Right forelimb (tissue), 1 donor: ENCODE measurements around the gene PI4K2A.
A peak's percentile ranks its signal among the peaks of the same experiment; 100 is the strongest.

Source experiments
- DNase-seq: peaks from one replicate; pipeline ENCODE4 v3.0.0-alpha.2; 2018

PI4K2A gene

GRCh38 chr10:97640174-97640867 is at the start of gene PI4K2A:
Gene PI4K2A, plus strand, starts transcription at chr10:97640671. Its CDS starts 72 bp downstream, at chr10:97640743.
- peak; percentile 98 for DNase-seq

GRCh38 chr10:97590748-97591495 is 49.5 kb upstream of the PI4K2A start:
- DNase-seq: no peak

GRCh38 chr10:97593421-97593820 is 47.0 kb upstream of the PI4K2A start:
- no peak for DNase-seq

- no peak for DNase-seq
Measured at GRCh38 chr10:97596101-97597082, 44.1 kb upstream of the PI4K2A start.

- DNase-seq: no peak
Measured at GRCh38 chr10:97597778-97598177, 42.7 kb upstream of the PI4K2A start.

GRCh38 chr10:97598407-97599271 is 41.8 kb upstream of the PI4K2A start:
- no peak for DNase-seq

GRCh38 chr10:97599272-97599619 is 41.2 kb upstream of the PI4K2A start:
- DNase-seq: no peak

GRCh38 chr10:97600616-97601015 is 39.9 kb upstream of the PI4K2A start:
- DNase-seq: no peak

- no peak for DNase-seq
Measured at GRCh38 chr10:97601268-97602215, 38.9 kb upstream of the PI4K2A start.

- no peak for DNase-seq
Measured at GRCh38 chr10:97607095-97607636, 33.3 kb upstream of the PI4K2A start.

GRCh38 chr10:97608991-97609561 is 31.4 kb upstream of the PI4K2A start:
- DNase-seq: no peak

- no peak for DNase-seq
Measured at GRCh38 chr10:97611473-97611872, 29.0 kb upstream of the PI4K2A start.

GRCh38 chr10:97612386-97612785 is 28.1 kb upstream of the PI4K2A start:
- DNase-seq: peak; percentile 52

- DNase-seq: no peak
Measured at GRCh38 chr10:97618285-97618684, 22.2 kb upstream of the PI4K2A start.

GRCh38 chr10:97618733-97619132 is 21.7 kb upstream of the PI4K2A start:
- no peak for DNase-seq

GRCh38 chr10:97623277-97623676 is 17.2 kb upstream of the PI4K2A start:
- DNase-seq: no peak

GRCh38 chr10:97627731-97628130 is 12.7 kb upstream of the PI4K2A start:
- DNase-seq: no peak

- DNase-seq: no peak
Measured at GRCh38 chr10:97628228-97628627, 12.2 kb upstream of the PI4K2A start.

GRCh38 chr10:97629289-97629688 is 11.2 kb upstream of the PI4K2A start:
- no peak for DNase-seq

GRCh38 chr10:97631098-97631497 is 9.4 kb upstream of the PI4K2A start:
- no peak for DNase-seq
